HFF-Myc (cell line): Measurements from ENCODE around the gene TOP3B.

Experiments used
- DNase-seq: peaks from one replicate; pipeline ENCODE4 v3.0.0-alpha.2; 2011; ENCODE audit warnings: low read depth; ENCODE audit errors: extremely low read depth
- H3K4me3 ChIP-seq: replicated peaks from 2 replicates; pipeline ENCODE4 v1.5.1; 2011; ENCODE audit warnings: low read depth, mild to moderate bottlenecking, control low read depth, low read length
- CTCF ChIP-seq: IDR thresholded peaks from 2 replicates; pipeline ENCODE4 v1.5.1; 2012; ENCODE audit warnings: mild to moderate bottlenecking, low read depth, low read length, control low read depth; ENCODE audit errors: missing control alignments

Gene TOP3B

GRCh38 chr22:22025320-22026156, 43.0 kb upstream of the TOP3B start:
- no peak for TF ChIP-seq CTCF
- no peak for DNase-seq
- no peak overlapping the region for H3K4me3 ChIP-seq

GRCh38 chr22:22024440-22024839, 41.9 kb upstream of the TOP3B start:
- TF ChIP-seq CTCF = no peak
- DNase-seq = no peak
- no peak overlapping the region for H3K4me3 ChIP-seq

- TF ChIP-seq CTCF = no peak
- no peak for DNase-seq
- no peak overlapping the region for H3K4me3 ChIP-seq
Measured at GRCh38 chr22:22023581-22024137, 41.1 kb upstream of the TOP3B start.

DNA sequence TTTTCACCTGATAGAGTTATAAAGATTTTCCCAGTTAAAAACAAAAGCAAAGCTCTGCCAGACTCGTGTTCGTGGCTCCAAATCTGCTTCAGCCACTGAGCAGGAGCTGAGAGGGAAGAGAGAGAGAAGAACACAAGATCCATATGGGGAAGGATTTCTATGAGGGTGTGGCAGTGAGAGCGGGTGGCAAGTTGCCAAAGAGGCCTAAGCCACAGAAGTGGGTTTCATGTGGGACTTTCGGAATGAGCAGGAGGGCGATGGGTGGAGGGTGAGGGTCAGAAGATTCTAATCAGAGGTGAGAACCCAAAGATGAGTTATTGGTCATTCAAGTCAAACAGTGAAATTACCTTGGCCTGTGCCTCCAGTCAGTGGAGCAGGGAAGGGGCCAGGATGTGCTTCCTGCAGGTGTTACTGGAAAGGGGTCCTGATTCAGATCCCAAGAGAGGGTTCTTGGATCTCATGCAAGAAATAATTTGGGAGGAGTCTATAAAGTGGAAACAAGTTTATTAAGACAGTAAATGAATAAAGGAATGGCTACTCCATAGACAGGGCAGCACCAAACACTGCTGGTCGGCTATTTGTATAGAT, 40.5 kb upstream of the TOP3B start:
- no peak for DNase-seq
- no peak for TF ChIP-seq CTCF
- no peak overlapping the region for H3K4me3 ChIP-seq

DNA sequence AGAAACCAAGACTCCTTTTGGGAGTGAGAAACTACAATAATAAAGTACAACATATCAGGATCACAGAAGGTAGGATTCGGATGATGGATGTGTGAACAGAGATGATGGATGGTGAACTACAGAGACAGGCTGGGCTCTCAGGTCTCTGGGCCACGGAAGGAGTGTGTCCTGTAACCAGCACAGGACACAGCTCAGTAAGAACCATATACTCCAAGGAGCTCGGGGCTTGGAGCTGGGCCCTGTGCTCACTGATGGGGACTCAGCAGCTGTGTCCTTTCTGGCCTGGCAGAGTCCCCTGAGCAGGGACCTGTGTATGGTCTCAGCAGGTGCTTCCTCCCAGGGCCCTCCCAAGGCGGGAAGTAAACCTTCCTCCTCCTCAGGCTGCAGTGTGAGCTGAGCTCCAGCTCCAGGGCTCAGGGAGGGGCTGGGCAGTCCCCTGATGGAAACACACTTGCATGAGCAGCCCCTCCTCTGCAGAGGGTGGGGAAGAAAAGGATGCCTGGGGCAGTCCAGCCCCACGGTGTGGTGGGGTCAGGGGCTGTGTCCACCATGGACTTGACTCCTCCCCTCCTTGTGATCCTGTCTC, 39.8 kb upstream of the TOP3B start:
- no peak for TF ChIP-seq CTCF
- DNase-seq = no peak
- no peak overlapping the region for H3K4me3 ChIP-seq

GRCh38 chr22:22021162-22021750, 38.7 kb upstream of the TOP3B start:
- no peak overlapping the region for H3K4me3 ChIP-seq
- no peak for DNase-seq
- TF ChIP-seq CTCF = no peak
